HCT116 (cell line): ENCODE data around the gene SERPINA10. TPM values are rescaled to one million over a fixed set of nuclear protein-coding genes. Genes with fewer than 3 reads are reported as not detected.

ENCODE experiments used
- ATAC-seq: fragments of 200-7000 bp; cut with Tn5 transposase; 2 replicates; pipeline ENCODE4 v1.9.1; 2020; ENCODE audit warnings: mild to moderate bottlenecking, moderate library complexity
- BruUV-seq: library from RNA; stranded (reverse); fragments of 400-500 nt; replicated peaks from 2 replicates; lab custom pipeline; 2021; lab: Mats Ljungman, UMichigan
- CTCF ChIA-PET: fragments of 300-600 bp; sonication (Branson Sonifier 250); formaldehyde crosslinking; loops from one replicate; lab custom pipeline; 2021; ENCODE audit warnings: antibody characterized with exemption; lab: Charles Lee
- POLR2A ChIA-PET: fragments of 300-600, 350-600 bp; sonication (Branson Sonifier 250); formaldehyde crosslinking; loops from one replicate; lab custom pipeline; 2021; ENCODE audit warnings: antibody characterized with exemption; lab: Charles Lee
- RAD21 ChIA-PET, 2 experiments: fragments of 300-600 bp; sonication (Branson Sonifier 250); formaldehyde crosslinking; loops; one replicate each; lab custom pipeline; 2023; ENCODE audit warnings: low total read pairs in 2 of 2; ENCODE audit not compliant: uncharacterized antibody in 2 of 2, unreplicated experiment in 2 of 2, low non-redundant PET in 1 of 2; lab: Charles Lee
- DNase-seq: peaks from one replicate; pipeline ENCODE4 v3.0.0-alpha.2; 2010; ENCODE audit warnings: low read depth, low spot score
- H2AFZ ChIP-seq: fragments of 200-600 bp; shearing (Covaris generic), sonication (generic); 2 replicates; pipeline ENCODE4 v1.6.1; 2017; ENCODE audit warnings: low read depth, mixed run types, mixed read lengths, antibody characterized with exemption, low read length; ENCODE audit not compliant: poor library complexity, severe bottlenecking
- H3K27ac ChIP-seq: 2 replicates; pipeline ENCODE4 v1.5.1; 2012; ENCODE audit warnings: low read depth, low read length
- H3K27me3 ChIP-seq: fragments of 200-600 bp; sonication (generic); 2 replicates; pipeline ENCODE4 v1.6.1; 2016; ENCODE audit warnings: mixed run types, low read length, mixed read lengths; ENCODE audit not compliant: insufficient read depth
- H3K36me3 ChIP-seq, 2 experiments: fragments of 200-500 bp in 1 of 2; fragments of 200-600 bp in 1 of 2; sonication (Bioruptor generic) in 1 of 2; sonication (generic) in 1 of 2; 2 replicates each; pipeline versions ENCODE4 v1.5.1 to v1.6.1; 2014 to 2016; ENCODE audit warnings: low read length in 2 of 2, inconsistent platforms in 1 of 2, mixed read lengths in 1 of 2, mixed run types in 1 of 2; ENCODE audit not compliant: insufficient read depth in 2 of 2, control insufficient read depth in 1 of 2
- H3K4me1 ChIP-seq, 2 experiments: fragments of 200-600 bp in 1 of 2; sonication (generic) in 1 of 2; 2 replicates each; pipeline versions ENCODE4 v1.5.1 to v1.6.1; 2012 to 2017; ENCODE audit warnings: low read length in 2 of 2, inconsistent platforms in 1 of 2, mild to moderate bottlenecking in 1 of 2, mixed read lengths in 1 of 2, mixed run types in 1 of 2, moderate library complexity in 1 of 2; ENCODE audit not compliant: insufficient read depth in 2 of 2, control insufficient read depth in 1 of 2
- H3K4me2 ChIP-seq: fragments of 200-600 bp; sonication (generic); 2 replicates; pipeline ENCODE4 v1.6.1; 2017; ENCODE audit warnings: mixed run types, low read length, mixed read lengths
- H3K4me3 ChIP-seq, 2 experiments: fragments of 200-600 bp in 1 of 2; sonication (generic) in 1 of 2; replicated peaks in 1 of 2; 2 replicates each; pipeline ENCODE4 v1.5.1; 2011 to 2016; ENCODE audit warnings: low read length in 2 of 2, control low read depth in 1 of 2, low read depth in 1 of 2, mild to moderate bottlenecking in 1 of 2, mixed read lengths in 1 of 2, mixed run types in 1 of 2
- H3K79me2 ChIP-seq: fragments of 200-600 bp; sonication (generic); 2 replicates; pipeline ENCODE4 v1.6.1; 2017; ENCODE audit warnings: mild to moderate bottlenecking, mixed run types, low read length, moderate library complexity, mixed read lengths; ENCODE audit not compliant: insufficient read depth
- H3K9ac ChIP-seq: fragments of 200-600 bp; sonication (generic); 2 replicates; pipeline ENCODE4 v1.6.1; 2016; ENCODE audit warnings: low read length, mixed read lengths
- H3K9me2 ChIP-seq: fragments of 200-600 bp; sonication (generic), shearing (Covaris generic); 2 replicates; pipeline ENCODE4 v1.6.1; 2017; ENCODE audit warnings: mixed run types, mild to moderate bottlenecking, moderate library complexity; ENCODE audit not compliant: insufficient read depth
- H3K9me3 ChIP-seq, 2 experiments: fragments of 200-500 bp in 1 of 2; fragments of 200-600 bp in 1 of 2; sonication (Bioruptor generic) in 1 of 2; sonication (generic) in 1 of 2; 2 replicates each; pipeline ENCODE4 v1.6.1; 2014 to 2017; ENCODE audit warnings: low read length in 2 of 2, mixed read lengths in 2 of 2, inconsistent platforms in 1 of 2, low read depth in 1 of 2, mild to moderate bottlenecking in 1 of 2, mixed run types in 1 of 2, moderate library complexity in 1 of 2; ENCODE audit not compliant: control insufficient read depth in 1 of 2, insufficient read depth in 1 of 2
- H4K20me1 ChIP-seq: fragments of 200-600 bp; sonication (generic), shearing (Covaris generic); 2 replicates; pipeline ENCODE4 v1.6.1; 2017; ENCODE audit warnings: mixed run types, mild to moderate bottlenecking, moderate library complexity; ENCODE audit not compliant: insufficient read depth
- CBX3 ChIP-seq: IDR thresholded peaks from 2 replicates; pipeline ENCODE4 v1.6.1; 2012; ENCODE audit warnings: low read depth
- CEBPB ChIP-seq: IDR thresholded peaks from 2 replicates; pipeline ENCODE4 v1.6.1; 2012; ENCODE audit warnings: low read depth
- ELF1 ChIP-seq: IDR thresholded peaks from 2 replicates; pipeline ENCODE4 v1.6.1; 2012; ENCODE audit warnings: low read depth, borderline replicate concordance
- EZH2 ChIP-seq: fragments of 200-600 bp; sonication (generic); IDR thresholded peaks from 2 replicates; pipeline ENCODE4 v1.6.1; 2017; ENCODE audit warnings: antibody characterized with exemption, mixed run types
- EZH2phosphoT487 ChIP-seq: fragments of 200-600 bp; IDR thresholded peaks from 2 replicates; pipeline ENCODE4 v1.6.1; 2018; ENCODE audit warnings: antibody characterized with exemption, borderline replicate concordance
- JUND ChIP-seq: IDR thresholded peaks from 2 replicates; pipeline ENCODE4 v1.6.1; 2012
- MAX ChIP-seq: IDR thresholded peaks from 2 replicates; pipeline ENCODE4 v1.6.1; 2012
- POLR2AphosphoS5 ChIP-seq: IDR thresholded peaks from 2 replicates; pipeline ENCODE4 v1.6.1; 2011; ENCODE audit warnings: mild to moderate bottlenecking, low read depth, low read length, moderate library complexity
- RAD21 ChIP-seq: IDR thresholded peaks from 2 replicates; pipeline ENCODE4 v1.6.1; 2012; ENCODE audit warnings: low read depth, mild to moderate bottlenecking
- REST ChIP-seq: IDR thresholded peaks from 2 replicates; pipeline ENCODE4 v1.6.1; 2012; ENCODE audit warnings: low read depth
- SIN3A ChIP-seq: IDR thresholded peaks from 2 replicates; pipeline ENCODE4 v1.6.1; 2012; ENCODE audit warnings: low read depth
- SP1 ChIP-seq: IDR thresholded peaks from 2 replicates; pipeline ENCODE4 v1.6.1; 2012; ENCODE audit warnings: low read depth
- SRF ChIP-seq: IDR thresholded peaks from 2 replicates; pipeline ENCODE4 v1.6.1; 2012; ENCODE audit warnings: low read depth
- TCF7L2 ChIP-seq: IDR thresholded peaks from 2 replicates; pipeline ENCODE4 v1.7.0; 2011; ENCODE audit warnings: borderline replicate concordance, inconsistent platforms; ENCODE audit not compliant: insufficient read depth, insufficient read length; ENCODE audit errors: extremely low read depth
- YY1 ChIP-seq: IDR thresholded peaks from 2 replicates; pipeline ENCODE4 v1.6.1; 2011; ENCODE audit warnings: low read length, low read depth, moderate library complexity, mild to moderate bottlenecking; ENCODE audit not compliant: insufficient replicate concordance; ENCODE audit errors: extremely low read depth
- ZBTB33 ChIP-seq: IDR thresholded peaks from 2 replicates; pipeline ENCODE4 v1.6.1; 2011; ENCODE audit warnings: mild to moderate bottlenecking, low read length, moderate library complexity; ENCODE audit not compliant: insufficient replicate concordance; ENCODE audit errors: extremely low read depth
- ZFX ChIP-seq: fragments of 450-650 bp; IDR thresholded peaks from 2 replicates; pipeline ENCODE4 v1.6.1; 2017
- ZNF274 ChIP-seq: fragments of 200-500 bp; sonication (Bioruptor generic); IDR thresholded peaks from 2 replicates; pipeline ENCODE4 v1.6.1; 2014; ENCODE audit warnings: mild to moderate bottlenecking, low read depth, low read length, inconsistent platforms
- intact Hi-C: fragments of 100-400 bp; cut with micrococcal nuclease; formaldehyde crosslinking; loops from 2 replicates; pipeline ENCODE4 v1.10.0; 2022
- total RNA-seq: library from RNA; stranded (reverse); gene quantifications from one replicate; pipeline ENCODE4 v1.2.1, GENCODE V29; 2021; ENCODE audit not compliant: unreplicated experiment
- TF ChIP-seq, protein P1 (sequence below): IDR thresholded peaks from 2 replicates; pipeline ENCODE4 v1.6.1; 2012

SERPINA10 gene
- total RNA-seq, 1 experiment from 2014 or later = not detected

- TF ChIP-seq, protein P1, sequence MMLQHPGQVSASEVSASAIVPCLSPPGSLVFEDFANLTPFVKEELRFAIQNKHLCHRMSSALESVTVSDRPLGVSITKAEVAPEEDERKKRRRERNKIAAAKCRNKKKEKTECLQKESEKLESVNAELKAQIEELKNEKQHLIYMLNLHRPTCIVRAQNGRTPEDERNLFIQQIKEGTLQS = peak; percentile 39; the same call in 1 of the 2 replicates
- TF ChIP-seq SRF = peak; percentile 76
Measured at GRCh38 chr14:94342334-94342934, 49.4 kb upstream of the SERPINA10 start (continued).

DNA sequence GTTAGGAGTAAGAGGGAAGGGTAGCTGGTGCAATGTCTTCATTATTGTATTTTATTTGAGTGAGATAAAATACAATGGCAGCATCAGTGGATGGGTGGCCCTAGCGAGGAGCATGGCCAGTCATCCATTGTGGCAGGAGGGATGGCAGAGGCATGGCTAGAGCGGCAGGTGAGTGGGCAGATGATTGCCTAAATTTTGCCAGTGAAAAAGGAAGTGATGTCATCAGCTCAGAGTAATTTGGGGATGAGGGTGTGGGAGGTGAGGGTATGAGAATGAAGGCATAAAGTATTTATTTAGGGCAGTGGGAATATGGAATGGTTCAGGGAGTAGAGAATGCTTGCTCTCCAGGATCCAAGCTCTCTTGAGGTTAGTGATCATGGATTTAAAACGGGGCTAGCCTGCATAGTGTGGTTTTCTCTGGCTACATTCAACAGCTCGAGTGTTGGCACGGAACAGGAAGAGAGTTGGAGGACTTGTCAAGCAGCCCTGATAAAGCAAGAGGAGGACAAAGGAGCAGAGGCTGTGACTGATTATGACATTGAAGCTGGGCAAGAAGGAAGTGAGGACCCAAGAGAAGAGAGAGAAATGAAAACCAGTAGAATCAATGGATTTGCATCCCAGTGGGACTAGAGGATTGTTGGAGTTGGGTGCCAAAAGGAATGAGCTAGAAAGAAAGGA is 48.7 kb upstream of the SERPINA10 start:
- no peak overlapping the region for H3K9ac ChIP-seq
- TF ChIP-seq ZFX (no peak), JUND (no peak), CBX3 (no peak), YY1 (no peak), ELF1 (no peak), REST (no peak), ZBTB33 (no peak), CEBPB (no peak), EZH2 (no peak), SP1 (no peak), POLR2AphosphoS5 (no peak), EZH2phosphoT487 (no peak), SIN3A (no peak), ZNF274 (no peak), MAX (no peak), RAD21 (no peak), TCF7L2 (no peak)
- no peaks in the 10 kb centered on the region; the same call in 1 of the 2 replicates for H3K27me3 ChIP-seq
- H3K36me3 ChIP-seq = no peaks in the 10 kb centered on the region
- no peaks in the 10 kb centered on the region for H3K9me2 ChIP-seq
- H3K4me2 ChIP-seq = peak overlapping the region; percentile 64
- no TSS peak for BruUV-seq
- peaks cover 18 to 51% of the 10 kb centered on the region in 2 experiments for H3K4me1 ChIP-seq
- no peaks in the 10 kb centered on the region for H3K9me3 ChIP-seq
- intact Hi-C loops = no loop called here
- ChIA-PET RAD21 (no interaction called here), CTCF (no interaction called here), POLR2A (interaction anchor here (0.6 kb wide), 1 partner anchor 233 kb away, joined by 3 read pairs; no protein-coding TSS in a partner anchor)
- H3K79me2 ChIP-seq = no peaks in the 10 kb centered on the region
- H3K4me3 ChIP-seq = no peak overlapping the region
- H3K27ac ChIP-seq = no peak overlapping the region
- no peak overlapping the region for H2AFZ ChIP-seq
- H4K20me1 ChIP-seq = no peaks in the 10 kb centered on the region
- DNase-seq = no peak
- peak; percentile 13 for ATAC-seq
